ENCODE results near the gene STARD7.
"Not testable (repeated sequence)": the region's sequence is repeated elsewhere in the genome, so short reads cannot be mapped to it uniquely, and the experiment has no call there.

Gene STARD7

GRCh38 chr2:96233880-96234316, 25.3 kb upstream of the STARD7 start:
- no peak for DNase-seq

GRCh38 chr2:96233436-96233835, 24.8 kb upstream of the STARD7 start:
- no peak for DNase-seq

- no peak for DNase-seq
These were observed 22.7 kb upstream of the STARD7 start for GRCh38 chr2:96231316-96231715.

- DNase-seq, result no peak
These were observed 16.4 kb upstream of the STARD7 start for GRCh38 chr2:96225016-96225533.

- not testable (repeated sequence) for DNase-seq
These were observed 12.5 kb upstream of the STARD7 start for GRCh38 chr2:96221106-96221505.

- not testable (repeated sequence) for DNase-seq
These were observed 11.3 kb upstream of the STARD7 start for GRCh38 chr2:96219959-96220358.

- DNase-seq, result no peak
These were observed 10.0 kb upstream of the STARD7 start for GRCh38 chr2:96218508-96219131.

- no peak for DNase-seq
These were observed 5.9 kb upstream of the STARD7 start for GRCh38 chr2:96214554-96214953.

GRCh38 chr2:96213379-96213778, 4.8 kb upstream of the STARD7 start:
- DNase-seq, result no peak

GRCh38 chr2:96212339-96212738, 3.7 kb upstream of the STARD7 start:
- no peak for DNase-seq

- DNase-seq, result no peak
These were observed 1.1 kb upstream of the STARD7 start for GRCh38 chr2:96209729-96210085.

GRCh38 chr2:96209011-96209728, 543 bp upstream of the STARD7 start:
- DNase-seq, result no peak

- no peak for DNase-seq
These were observed 869 bp downstream of the STARD7 start for GRCh38 chr2:96207774-96208142.

GRCh38 chr2:96207073-96207773, 1.4 kb downstream of the STARD7 start:
- no peak for DNase-seq

GRCh38 chr2:96205888-96206287, 2.7 kb downstream of the STARD7 start:
- DNase-seq, result no peak

GRCh38 chr2:96204836-96205624, 3.6 kb downstream of the STARD7 start:
- no peak for DNase-seq

- DNase-seq, result no peak
These were observed 5.2 kb downstream of the STARD7 start for GRCh38 chr2:96203130-96204028.

GRCh38 chr2:96202152-96202854, 6.3 kb downstream of the STARD7 start:
- no peak for DNase-seq

GRCh38 chr2:96201338-96201737, 7.3 kb downstream of the STARD7 start:
- no peak for DNase-seq

- no peak for DNase-seq
These were observed 9.7 kb downstream of the STARD7 start for GRCh38 chr2:96198921-96199320.

GRCh38 chr2:96197546-96198255, 10.9 kb downstream of the STARD7 start:
- no peak for DNase-seq
